Esophagus (tissue), 2 donors: ENCODE measurements around the gene BANF2. TPM values are rescaled to one million over a fixed set of nuclear protein-coding genes. Genes with fewer than 3 reads are reported as not detected.

Experiments
- H3K27ac ChIP-seq, 2 donors: one replicate each; pipeline ENCODE4 v1.5.1; 2013; ENCODE audit warnings: low read depth in 2 of 2, mild to moderate bottlenecking in 2 of 2, inconsistent platforms in 1 of 2, low read length in 1 of 2, moderate library complexity in 1 of 2
- H3K27me3 ChIP-seq, 2 donors: one replicate each; pipeline ENCODE4 v1.6.1; 2013; ENCODE audit warnings: low read length in 2 of 2, control low read depth in 1 of 2, mild to moderate bottlenecking in 1 of 2; ENCODE audit not compliant: insufficient read depth in 2 of 2, control insufficient read depth in 1 of 2
- H3K36me3 ChIP-seq, 2 donors: one replicate each; pipeline ENCODE4 v1.6.1; 2013; ENCODE audit warnings: low read length in 1 of 2; ENCODE audit not compliant: control insufficient read depth in 2 of 2, insufficient read depth in 2 of 2
- H3K4me1 ChIP-seq, 2 donors: one replicate each; pipeline ENCODE4 v1.6.1; 2013; ENCODE audit warnings: low read length in 1 of 2; ENCODE audit not compliant: control insufficient read depth in 2 of 2, insufficient read depth in 2 of 2
- H3K4me3 ChIP-seq, 2 donors: one replicate each; pipeline ENCODE4 v1.5.1; 2013; ENCODE audit warnings: low read length in 2 of 2, mild to moderate bottlenecking in 2 of 2, low read depth in 1 of 2, moderate library complexity in 1 of 2
- H3K9me3 ChIP-seq, 2 donors: one replicate each; pipeline ENCODE4 v1.6.1; 2013; ENCODE audit warnings: mild to moderate bottlenecking in 2 of 2, low read depth in 1 of 2, low read length in 1 of 2, moderate library complexity in 1 of 2; ENCODE audit not compliant: control insufficient read depth in 2 of 2, insufficient read depth in 1 of 2
- WGBS, 2 donors: extraction: QIAGEN DNeasy Blood & Tissue Kit; methylation state at CpG; one replicate each; pipeline ENCODE4 v1.1.7; 2013; 5-methylcytosine and 5-hydroxymethylcytosine counted together
- polyA plus RNA-seq, 2 donors: library from polyadenylated mRNA; stranded (reverse); fragments of 200-250 nt; gene quantifications; one replicate each; pipeline ENCODE4 v1.2.3, GENCODE V29; 2013
- donor health status: healthy with polysubstance abuse.
- donor health status: Bipolar disorder and iron deficiency.

The BANF2 gene
- polyA plus RNA-seq, 2 donors: not detected

- WGBS, 2 donors: 22 to 44% methylated on average over 2 of the region's 2 CpGs
- H3K27me3 ChIP-seq: no peaks in the 10 kb centered on the region
Measured at GRCh38 chr20:17688965-17689364, 10.8 kb upstream of the BANF2 start.

GRCh38 chr20:17690144-17690543, 9.6 kb upstream of the BANF2 start:
- Histone ChIP-seq H3K4me3 (no peak overlapping the region), H3K9me3 (no peaks in the 10 kb centered on the region), H3K27me3 (no peaks in the 10 kb centered on the region), H3K36me3 (no peaks in the 10 kb centered on the region), H3K4me1 (peaks cover 0 to 9% of the 10 kb centered on the region in 2 donors), H3K27ac (no peak overlapping the region)
- 74 to 83% methylated on average over 2 of the region's 2 CpGs for WGBS, 2 donors

More at GRCh38 chr20:17688965-17689364, 10.8 kb upstream of the BANF2 start:
- H3K4me1 ChIP-seq: peaks cover 0 to 6% of the 10 kb centered on the region in 2 donors
- H3K27ac ChIP-seq: no peak overlapping the region
- no peaks in the 10 kb centered on the region for H3K9me3 ChIP-seq
- H3K36me3 ChIP-seq: no peaks in the 10 kb centered on the region
- H3K4me3 ChIP-seq: no peak overlapping the region

- no peak overlapping the region for H3K27ac ChIP-seq
- H3K9me3 ChIP-seq: no peaks in the 10 kb centered on the region
- 62 to 68% methylated on average over 2 of the region's 2 CpGs for WGBS, 2 donors
- H3K27me3 ChIP-seq: no peaks in the 10 kb centered on the region
- H3K4me3 ChIP-seq: no peak overlapping the region
- H3K36me3 ChIP-seq: no peaks in the 10 kb centered on the region
- H3K4me1 ChIP-seq: peaks cover 0 to 9% of the 10 kb centered on the region in 2 donors
Measured at GRCh38 chr20:17691758-17692157, 8.0 kb upstream of the BANF2 start.

GRCh38 chr20:17693444-17694001, 6.2 kb upstream of the BANF2 start:
- no peaks in the 10 kb centered on the region for H3K27me3 ChIP-seq
- no peak overlapping the region for H3K4me3 ChIP-seq
- H3K4me1 ChIP-seq: peaks cover 0 to 9% of the 10 kb centered on the region in 2 donors
- 44 to 45% methylated on average over 18 of the region's 18 CpGs for WGBS, 2 donors
- no peaks in the 10 kb centered on the region for H3K36me3 ChIP-seq
- H3K27ac ChIP-seq: peak overlapping the region in 1 of 2 donors; percentile 40
- no peaks in the 10 kb centered on the region for H3K9me3 ChIP-seq

- Histone ChIP-seq H3K36me3 (no peaks in the 10 kb centered on the region), H3K27ac (no peak overlapping the region), H3K27me3 (no peaks in the 10 kb centered on the region), H3K4me3 (no peak overlapping the region), H3K4me1 (peaks cover 0 to 9% of the 10 kb centered on the region in 2 donors), H3K9me3 (no peaks in the 10 kb centered on the region)
- WGBS, 2 donors: 73 to 87% methylated on average over 3 of the region's 3 CpGs
Measured at GRCh38 chr20:17694767-17695166, 5.0 kb upstream of the BANF2 start.

GRCh38 chr20:17696287-17696686, 3.5 kb upstream of the BANF2 start:
- Histone ChIP-seq H3K9me3 (no peaks in the 10 kb centered on the region), H3K4me1 (peaks cover 0 to 9% of the 10 kb centered on the region in 2 donors), H3K27me3 (no peaks in the 10 kb centered on the region), H3K4me3 (no peak overlapping the region), H3K27ac (no peak overlapping the region), H3K36me3 (no peaks in the 10 kb centered on the region)
- WGBS, 2 donors: 95 to 98% methylated on average over 1 of the region's 1 CpG

GRCh38 chr20:17697171-17697570, 2.6 kb upstream of the BANF2 start:
- WGBS, 2 donors: 85 to 94% methylated on average over 1 of the region's 1 CpG
- no peak overlapping the region for H3K27ac ChIP-seq
- no peak overlapping the region for H3K4me3 ChIP-seq

GRCh38 chr20:17698384-17698783, 1.4 kb upstream of the BANF2 start:
- Histone ChIP-seq H3K36me3 (no peaks in the 10 kb centered on the region), H3K27ac (no peak overlapping the region), H3K4me3 (no peak overlapping the region), H3K4me1 (peaks cover 0 to 9% of the 10 kb centered on the region in 2 donors), H3K9me3 (no peaks in the 10 kb centered on the region), H3K27me3 (no peaks in the 10 kb centered on the region)
- WGBS, 2 donors: 36 to 52% methylated on average over 5 of the region's 5 CpGs

More at GRCh38 chr20:17697171-17697570, 2.6 kb upstream of the BANF2 start:
- Histone ChIP-seq H3K9me3 (no peaks in the 10 kb centered on the region), H3K4me1 (peaks cover 0 to 9% of the 10 kb centered on the region in 2 donors), H3K27me3 (no peaks in the 10 kb centered on the region), H3K36me3 (no peaks in the 10 kb centered on the region)

GRCh38 chr20:17700637-17701036, 871 bp downstream of the BANF2 start:
- no peak overlapping the region for H3K4me3 ChIP-seq
- H3K27me3 ChIP-seq: no peaks in the 10 kb centered on the region
- H3K4me1 ChIP-seq: no peaks in the 10 kb centered on the region
- H3K36me3 ChIP-seq: no peaks in the 10 kb centered on the region
- 68 to 89% methylated on average over 7 of the region's 7 CpGs for WGBS, 2 donors
- peaks cover 0 to 3% of the 10 kb centered on the region in 2 donors for H3K9me3 ChIP-seq
- H3K27ac ChIP-seq: no peak overlapping the region

GRCh38 chr20:17701826-17702225, 2.1 kb downstream of the BANF2 start:
- Histone ChIP-seq H3K27me3 (no peaks in the 10 kb centered on the region), H3K9me3 (peaks cover 0 to 3% of the 10 kb centered on the region in 2 donors), H3K4me1 (no peaks in the 10 kb centered on the region), H3K27ac (no peak overlapping the region), H3K4me3 (no peak overlapping the region), H3K36me3 (no peaks in the 10 kb centered on the region)
- WGBS, 2 donors: 74 to 78% methylated on average over 4 of the region's 4 CpGs
